Measurements from ENCODE around the gene CYP27C1. TPM values are rescaled to one million over a fixed set of nuclear protein-coding genes. Genes with fewer than 3 reads are reported as not detected.
A peak's percentile ranks its signal among the peaks of the same experiment; 100 is the strongest.

Gene CYP27C1
- total RNA-seq, 4 donors from 2014 or later = 0.12 to 0.52 (median 0.28) TPM

GRCh38 chr2:127155028-127155581 is 65.0 kb downstream of the CYP27C1 start:
- Histone ChIP-seq H3K9me3 (peaks cover 0 to 6% (median 0%) of the 10 kb centered on the region in 3 donors), H3K4me3 (no peak overlapping the region), H3K36me3 (no peaks in the 10 kb centered on the region), H3K27ac (peak overlapping the region in 3 of 4 donors; percentile 31 to 45 (median 44)), H3K4me1 (peaks cover 0 to 27% (median 6%) of the 10 kb centered on the region in 3 donors), H3K27me3 (no peaks in the 10 kb centered on the region)
- ATAC-seq = peak; percentile 77
- 32 to 41% methylated on average over 2 to 3 of the region's 7 CpGs for WGBS, 2 donors (ENCODE audit: low coverage in 1 of 2)
- TF ChIP-seq POLR2AphosphoS5 (IDR thresholded peaks at IDR 0.05) = peak; percentile 73
- no peak for TF ChIP-seq EP300 (IDR thresholded peaks at IDR 0.05)

- no peak for ATAC-seq
- TF ChIP-seq, protein P1, sequence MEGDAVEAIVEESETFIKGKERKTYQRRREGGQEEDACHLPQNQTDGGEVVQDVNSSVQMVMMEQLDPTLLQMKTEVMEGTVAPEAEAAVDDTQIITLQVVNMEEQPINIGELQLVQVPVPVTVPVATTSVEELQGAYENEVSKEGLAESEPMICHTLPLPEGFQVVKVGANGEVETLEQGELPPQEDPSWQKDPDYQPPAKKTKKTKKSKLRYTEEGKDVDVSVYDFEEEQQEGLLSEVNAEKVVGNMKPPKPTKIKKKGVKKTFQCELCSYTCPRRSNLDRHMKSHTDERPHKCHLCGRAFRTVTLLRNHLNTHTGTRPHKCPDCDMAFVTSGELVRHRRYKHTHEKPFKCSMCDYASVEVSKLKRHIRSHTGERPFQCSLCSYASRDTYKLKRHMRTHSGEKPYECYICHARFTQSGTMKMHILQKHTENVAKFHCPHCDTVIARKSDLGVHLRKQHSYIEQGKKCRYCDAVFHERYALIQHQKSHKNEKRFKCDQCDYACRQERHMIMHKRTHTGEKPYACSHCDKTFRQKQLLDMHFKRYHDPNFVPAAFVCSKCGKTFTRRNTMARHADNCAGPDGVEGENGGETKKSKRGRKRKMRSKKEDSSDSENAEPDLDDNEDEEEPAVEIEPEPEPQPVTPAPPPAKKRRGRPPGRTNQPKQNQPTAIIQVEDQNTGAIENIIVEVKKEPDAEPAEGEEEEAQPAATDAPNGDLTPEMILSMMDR (IDR thresholded peaks at IDR 0.05) = no peak
- no peak for TF ChIP-seq EP300 (IDR thresholded peaks at IDR 0.05)
- TF ChIP-seq POLR2A (IDR thresholded peaks at IDR 0.05) = no peak
- no peak for TF ChIP-seq POLR2AphosphoS5 (IDR thresholded peaks at IDR 0.05)
- Histone ChIP-seq H3K9me3 (peaks cover 0 to 6% (median 0%) of the 10 kb centered on the region in 3 donors), H3K27me3 (no peaks in the 10 kb centered on the region), H3K36me3 (no peaks in the 10 kb centered on the region), H3K4me3 (no peak overlapping the region), H3K27ac (peak overlapping the region in 2 of 4 donors; percentile 44 to 45), H3K4me1 (peaks cover 0 to 27% (median 6%) of the 10 kb centered on the region in 3 donors)
- WGBS, 2 donors (ENCODE audit: low coverage in 1 of 2) = 73% methylated on average over 2 of the region's 4 CpGs; no CpG with 5 or more reads in 1 of the 2 donors
Measured at GRCh38 chr2:127154396-127154795, 65.7 kb downstream of the CYP27C1 start.

- H3K36me3 ChIP-seq = no peaks in the 10 kb centered on the region
- H3K27ac ChIP-seq = no peak overlapping the region
- WGBS, 2 donors (ENCODE audit: low coverage in 1 of 2) = 80 to 81% methylated on average over 3 to 5 of the region's 6 CpGs
- H3K9me3 ChIP-seq = peaks cover 0 to 6% (median 0%) of the 10 kb centered on the region in 3 donors
- no peak overlapping the region for H3K4me3 ChIP-seq
- TF ChIP-seq, protein P1 (IDR thresholded peaks at IDR 0.05) = no peak
- TF ChIP-seq POLR2AphosphoS5 (IDR thresholded peaks at IDR 0.05) = no peak
- no peak for TF ChIP-seq POLR2A (IDR thresholded peaks at IDR 0.05)
- TF ChIP-seq EP300 (IDR thresholded peaks at IDR 0.05) = no peak
- peak; percentile 14 for ATAC-seq
- H3K27me3 ChIP-seq = no peaks in the 10 kb centered on the region
- H3K4me1 ChIP-seq = peaks cover 0 to 27% (median 6%) of the 10 kb centered on the region in 3 donors
Measured at GRCh38 chr2:127153691-127154158, 66.4 kb downstream of the CYP27C1 start.

DNA sequence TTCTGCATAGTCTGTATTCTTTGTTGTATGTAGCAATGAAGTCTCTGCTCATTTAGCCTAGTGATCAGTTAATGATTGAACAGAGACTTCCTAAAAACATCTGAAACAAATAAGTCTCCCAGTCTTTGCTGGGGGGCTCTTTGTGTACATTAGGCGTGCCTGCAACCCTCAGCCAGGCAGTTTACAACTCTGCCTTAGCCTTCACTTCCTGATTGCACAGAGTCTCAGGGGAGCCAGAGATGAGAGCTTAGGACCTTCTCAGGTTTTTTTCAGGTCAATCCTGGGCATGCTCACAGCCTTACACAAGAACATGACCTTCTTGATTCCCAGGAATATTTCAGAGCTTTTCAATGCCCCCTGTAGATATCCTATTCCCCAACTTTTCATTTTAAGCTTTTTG is 69.1 kb downstream of the CYP27C1 start:
- ATAC-seq = no peak
- no peak overlapping the region for H3K27ac ChIP-seq
- WGBS, 2 donors (ENCODE audit: low coverage in 1 of 2) = 88 to 100% methylated on average over 1 of the region's 1 CpG
- no peak for TF ChIP-seq POLR2A (IDR thresholded peaks at IDR 0.05)
- TF ChIP-seq POLR2AphosphoS5 (IDR thresholded peaks at IDR 0.05) = no peak
- TF ChIP-seq, protein P1 (IDR thresholded peaks at IDR 0.05) = no peak
- TF ChIP-seq EP300 (IDR thresholded peaks at IDR 0.05) = no peak
- peaks cover 0 to 6% (median 0%) of the 10 kb centered on the region in 3 donors for H3K9me3 ChIP-seq
- no peaks in the 10 kb centered on the region for H3K36me3 ChIP-seq
- H3K4me3 ChIP-seq = no peak overlapping the region
- peaks cover 0 to 29% (median 7%) of the 10 kb centered on the region in 3 donors for H3K4me1 ChIP-seq
- H3K27me3 ChIP-seq = no peaks in the 10 kb centered on the region

DNA sequence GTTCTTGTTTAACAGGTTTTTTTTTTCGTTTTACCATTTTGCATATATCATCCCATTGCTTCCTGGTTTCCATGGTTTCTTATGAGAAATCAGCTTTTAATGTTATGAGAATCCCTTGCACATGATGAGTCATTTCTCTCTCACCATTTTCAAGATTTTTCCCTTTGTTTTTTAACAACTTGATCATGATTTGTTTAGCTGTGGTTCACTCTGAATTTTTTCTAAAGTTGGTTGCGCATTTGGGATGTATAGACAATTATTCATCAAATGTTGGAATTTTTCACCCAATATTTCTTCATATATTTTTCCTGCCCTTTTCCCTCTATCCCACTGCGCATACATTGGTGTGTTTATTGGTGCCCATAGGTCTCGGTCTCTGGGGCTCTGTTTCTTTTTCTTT is 70.7 kb downstream of the CYP27C1 start:
- peaks cover 0 to 31% (median 18%) of the 10 kb centered on the region in 3 donors for H3K4me1 ChIP-seq
- ATAC-seq = no peak
- no peak overlapping the region for H3K4me3 ChIP-seq
- TF ChIP-seq, protein P1 (IDR thresholded peaks at IDR 0.05) = no peak
- TF ChIP-seq POLR2A (IDR thresholded peaks at IDR 0.05) (no peak), EP300 (IDR thresholded peaks at IDR 0.05) (no peak), POLR2AphosphoS5 (IDR thresholded peaks at IDR 0.05) (no peak)
- H3K27ac ChIP-seq = no peak overlapping the region
- no peaks in the 10 kb centered on the region for H3K36me3 ChIP-seq
- 86 to 90% methylated on average over 1 to 4 of the region's 4 CpGs for WGBS, 2 donors (ENCODE audit: low coverage in 1 of 2)
- H3K9me3 ChIP-seq = peaks cover 0 to 6% (median 0%) of the 10 kb centered on the region in 3 donors
- H3K27me3 ChIP-seq = no peaks in the 10 kb centered on the region
